ES-I3 (cell line): ENCODE measurements around the gene RAB13.
"Not testable (repeated sequence)": the region's sequence is repeated elsewhere in the genome, so short reads cannot be mapped to it uniquely, and the experiment has no call there.

Experiments used
- H3K36me3 ChIP-seq: 2 replicates; pipeline ENCODE4 v1.6.1; 2013; ENCODE audit warnings: mild to moderate bottlenecking, low read length, control low read depth, moderate library complexity; ENCODE audit not compliant: insufficient read depth
- H3K4me1 ChIP-seq: 2 replicates; pipeline ENCODE4 v1.6.1; 2013; ENCODE audit warnings: mild to moderate bottlenecking, control low read depth, low read length; ENCODE audit not compliant: insufficient read depth
- H3K9ac ChIP-seq: 2 replicates; pipeline ENCODE4 v1.6.1; 2013; ENCODE audit warnings: low read depth, mild to moderate bottlenecking, low read length, moderate library complexity
- H3K9me3 ChIP-seq: 2 replicates; pipeline ENCODE4 v1.6.1; 2013; ENCODE audit warnings: mild to moderate bottlenecking, low read length, moderate library complexity; ENCODE audit not compliant: control insufficient read depth, insufficient read depth

RAB13 gene

GRCh38 chr1:153985941-153986761, at the start of gene RAB13:
RAB13 (minus strand) TSS chr1:153986339; CDS start chr1:153986236, 103 bp downstream.
- no peaks in the 10 kb centered on the region for H3K9me3 ChIP-seq

GRCh38 chr1:154033697-154034096, 47.6 kb upstream of the RAB13 start:
- not testable (repeated sequence) for H3K36me3 ChIP-seq, H3K4me1 ChIP-seq, H3K9ac ChIP-seq, H3K9me3 ChIP-seq

More at GRCh38 chr1:153985941-153986761, at the start of gene RAB13:
- H3K9ac ChIP-seq = peak within 1 kb of the TSS; percentile 81
- H3K36me3 ChIP-seq = peaks cover 8% of the 10 kb centered on the region
- H3K4me1 ChIP-seq = peaks cover 11% of the 10 kb centered on the region

DNA sequence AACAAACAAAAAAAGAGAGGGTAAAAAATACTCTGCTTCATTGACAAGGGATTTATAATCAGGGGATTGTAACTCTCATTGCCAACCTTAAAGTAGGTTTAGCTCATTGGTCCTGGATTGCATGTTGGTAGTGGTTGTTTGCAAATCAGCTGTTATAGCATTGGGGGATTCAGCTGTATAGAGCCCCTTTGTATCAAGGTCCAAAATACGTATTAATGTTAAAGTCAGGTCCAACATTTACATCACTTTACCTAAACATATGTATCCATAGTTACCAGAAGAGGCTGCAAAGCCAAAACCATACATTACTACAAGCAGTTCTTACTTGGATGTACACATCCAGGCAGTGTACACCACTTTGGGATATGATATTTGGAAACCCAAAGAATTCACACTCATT, 33.8 kb upstream of the RAB13 start:
- no peaks in the 10 kb centered on the region for H3K36me3 ChIP-seq
- no peaks in the 10 kb centered on the region for H3K9me3 ChIP-seq
- H3K9ac ChIP-seq = no peak overlapping the region
- no peaks in the 10 kb centered on the region for H3K4me1 ChIP-seq

DNA sequence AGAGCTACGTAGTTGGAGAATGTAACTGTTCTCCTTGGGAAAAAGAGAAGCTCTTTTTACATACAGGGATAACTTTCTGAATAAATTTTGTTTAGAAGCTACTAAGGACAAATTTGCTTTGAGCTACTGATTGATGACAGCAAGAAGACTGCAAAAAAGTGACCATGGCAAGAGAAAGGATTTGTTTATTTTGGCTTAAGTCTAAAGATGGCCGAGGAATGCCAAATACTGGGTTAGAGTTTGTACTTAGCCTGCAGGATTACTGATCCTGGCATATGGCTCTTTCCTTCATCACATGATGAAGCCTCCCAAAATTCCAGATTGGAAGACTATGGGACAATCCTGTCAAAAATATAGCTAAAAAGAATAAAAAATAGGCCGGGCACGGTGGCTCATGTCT, 33.1 kb upstream of the RAB13 start:
- no peaks in the 10 kb centered on the region for H3K9me3 ChIP-seq
- H3K9ac ChIP-seq = no peak overlapping the region
- no peaks in the 10 kb centered on the region for H3K4me1 ChIP-seq
- no peaks in the 10 kb centered on the region for H3K36me3 ChIP-seq

- no peaks in the 10 kb centered on the region for H3K4me1 ChIP-seq
- H3K36me3 ChIP-seq = no peaks in the 10 kb centered on the region
- no peaks in the 10 kb centered on the region for H3K9me3 ChIP-seq
- H3K9ac ChIP-seq = no peak overlapping the region
Observed at GRCh38 chr1:154014154-154014907, 28.2 kb upstream of the RAB13 start.

GRCh38 chr1:154012543-154012942, 26.4 kb upstream of the RAB13 start:
- H3K9me3 ChIP-seq, H3K9ac ChIP-seq: not testable (repeated sequence)

DNA sequence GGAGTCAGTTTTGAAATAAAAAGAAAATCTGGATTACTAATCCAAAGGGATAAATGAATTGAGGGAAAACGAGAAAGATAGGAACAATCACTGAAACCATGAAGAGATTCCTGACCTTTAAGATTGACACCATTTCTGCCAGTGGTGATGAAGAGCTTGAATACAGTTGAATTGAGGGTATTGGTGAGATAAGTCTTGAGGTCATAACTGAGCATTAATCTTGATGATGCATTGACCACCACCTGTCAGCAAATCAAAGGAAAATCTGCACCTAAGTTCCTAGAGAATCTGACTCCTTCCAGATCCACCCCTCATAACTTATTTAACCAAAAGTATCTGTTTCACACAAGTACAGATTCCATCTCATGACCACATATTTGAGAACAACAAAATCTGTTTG, 26.0 kb upstream of the RAB13 start:
- H3K4me1 ChIP-seq = no peaks in the 10 kb centered on the region
- no peak overlapping the region for H3K9ac ChIP-seq
- no peaks in the 10 kb centered on the region for H3K9me3 ChIP-seq
- H3K36me3 ChIP-seq = no peaks in the 10 kb centered on the region

More at GRCh38 chr1:154012543-154012942, 26.4 kb upstream of the RAB13 start:
- not testable (repeated sequence) for H3K4me1 ChIP-seq, H3K36me3 ChIP-seq

DNA sequence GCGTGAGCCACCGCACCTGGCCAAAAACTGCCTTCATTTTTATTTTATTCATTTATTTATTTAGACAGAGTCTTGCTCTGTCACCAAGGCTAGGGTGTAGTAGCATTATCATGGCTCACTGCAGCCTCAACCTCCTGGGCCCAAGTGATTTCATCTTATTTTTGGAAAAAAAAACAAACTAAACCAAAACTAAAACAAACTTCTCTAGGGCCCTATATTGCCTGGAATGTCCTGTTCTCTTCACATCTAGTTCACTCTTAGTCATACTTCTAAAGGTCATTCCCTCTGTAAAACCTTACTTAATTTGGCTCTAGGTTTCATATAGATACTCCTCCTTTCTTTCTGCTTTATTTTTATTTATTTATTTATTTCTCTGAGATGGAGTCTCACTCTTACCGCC, 20.0 kb upstream of the RAB13 start:
- H3K4me1 ChIP-seq = no peaks in the 10 kb centered on the region
- no peaks in the 10 kb centered on the region for H3K36me3 ChIP-seq
- H3K9me3 ChIP-seq = no peaks in the 10 kb centered on the region
- no peak overlapping the region for H3K9ac ChIP-seq

DNA sequence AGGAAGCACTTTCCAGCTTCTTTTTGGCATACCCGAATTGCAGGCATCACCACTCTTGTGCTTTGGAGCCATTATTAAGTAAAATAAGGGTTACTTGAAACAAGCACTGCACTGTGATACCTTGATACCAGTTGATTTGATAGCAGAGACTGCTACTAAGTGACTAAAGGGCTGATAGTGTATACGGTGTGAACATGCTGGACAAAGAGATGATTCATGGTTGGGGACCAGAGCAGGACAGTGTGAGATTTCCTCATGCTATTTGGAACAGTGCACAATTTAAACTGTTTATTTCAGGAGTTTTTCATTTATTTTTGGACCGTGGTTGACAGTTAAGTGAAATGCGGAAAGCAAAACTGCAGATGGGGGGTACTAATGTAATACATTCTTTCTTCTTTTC, 14.3 kb upstream of the RAB13 start:
- no peak overlapping the region for H3K9ac ChIP-seq
- H3K9me3 ChIP-seq = no peaks in the 10 kb centered on the region
- no peaks in the 10 kb centered on the region for H3K4me1 ChIP-seq
- no peaks in the 10 kb centered on the region for H3K36me3 ChIP-seq

DNA sequence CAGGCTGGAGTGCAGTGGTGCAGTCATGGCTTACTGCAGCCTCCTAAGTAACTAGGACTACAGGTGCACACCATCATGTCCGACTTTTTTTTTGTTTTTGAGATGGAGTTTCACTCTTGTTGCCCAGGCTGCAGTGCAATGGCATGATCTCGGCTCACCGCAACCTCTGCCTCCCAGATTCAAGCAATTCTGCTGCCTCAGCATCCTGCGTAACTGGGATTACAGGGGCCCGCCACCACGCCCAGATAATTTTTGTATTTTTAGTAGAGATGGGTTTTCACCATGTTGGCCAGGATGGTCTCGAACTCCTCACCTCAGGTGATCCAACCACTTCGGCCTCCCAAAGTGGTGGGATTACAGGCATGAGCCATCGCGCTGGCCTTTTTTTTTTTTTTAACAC, 10.7 kb upstream of the RAB13 start:
- H3K9me3 ChIP-seq, H3K4me1 ChIP-seq, H3K9ac ChIP-seq: not testable (repeated sequence)
- H3K36me3 ChIP-seq = peaks cover 14% of the 10 kb centered on the region

DNA sequence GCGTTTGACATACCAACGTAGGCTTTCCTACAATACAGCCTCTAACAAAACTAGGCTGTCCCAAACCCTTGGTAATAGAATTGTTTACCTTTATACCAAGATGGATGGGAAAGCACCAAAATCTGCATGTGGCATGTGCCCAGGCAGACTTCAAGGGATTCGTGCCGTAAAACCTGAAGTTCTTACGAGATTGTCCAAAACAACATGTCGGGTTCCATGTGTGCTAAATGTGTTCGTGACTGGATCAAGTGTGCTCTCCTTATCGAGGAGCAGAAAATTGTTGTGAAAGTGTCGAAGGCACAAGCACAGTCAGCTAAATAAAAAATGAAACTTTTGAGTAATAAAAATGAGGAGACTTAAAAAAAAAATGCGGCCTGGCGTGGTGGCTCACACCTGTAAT, 9.5 kb upstream of the RAB13 start:
- no peaks in the 10 kb centered on the region for H3K9me3 ChIP-seq
- H3K4me1 ChIP-seq = peaks cover 5% of the 10 kb centered on the region; the same call in 1 of the 2 replicates
- peaks cover 24% of the 10 kb centered on the region for H3K36me3 ChIP-seq
- H3K9ac ChIP-seq = no peak overlapping the region

DNA sequence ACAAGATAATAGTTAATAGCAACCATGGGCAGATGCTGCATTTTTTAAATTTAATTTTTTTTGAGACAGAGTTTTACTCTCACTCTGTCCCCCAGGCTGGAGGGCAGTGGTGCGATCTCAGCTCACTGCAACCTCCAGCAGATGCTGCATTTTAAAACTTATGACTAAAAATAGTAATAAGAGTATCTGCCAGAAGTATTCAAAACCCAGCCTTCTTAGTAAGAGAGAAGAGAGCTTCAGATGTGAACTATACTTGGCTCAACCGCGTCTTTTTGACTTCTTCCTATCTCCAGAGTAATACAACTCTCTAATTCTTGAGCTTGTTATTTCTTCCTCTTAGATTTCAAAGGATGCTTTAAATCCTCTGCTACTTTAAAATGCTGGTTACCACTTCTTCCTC, 9.1 kb upstream of the RAB13 start:
- Histone ChIP-seq H3K36me3 (peaks cover 24% of the 10 kb centered on the region), H3K9me3 (no peaks in the 10 kb centered on the region), H3K9ac (no peak overlapping the region), H3K4me1 (peaks cover 5% of the 10 kb centered on the region; the same call in 1 of the 2 replicates)

- Histone ChIP-seq H3K36me3 (peaks cover 24% of the 10 kb centered on the region), H3K9ac (peak overlapping the region; percentile 92), H3K4me1 (peaks cover 5% of the 10 kb centered on the region; the same call in 1 of the 2 replicates)
Observed at GRCh38 chr1:153991806-153992205, 5.7 kb upstream of the RAB13 start.

DNA sequence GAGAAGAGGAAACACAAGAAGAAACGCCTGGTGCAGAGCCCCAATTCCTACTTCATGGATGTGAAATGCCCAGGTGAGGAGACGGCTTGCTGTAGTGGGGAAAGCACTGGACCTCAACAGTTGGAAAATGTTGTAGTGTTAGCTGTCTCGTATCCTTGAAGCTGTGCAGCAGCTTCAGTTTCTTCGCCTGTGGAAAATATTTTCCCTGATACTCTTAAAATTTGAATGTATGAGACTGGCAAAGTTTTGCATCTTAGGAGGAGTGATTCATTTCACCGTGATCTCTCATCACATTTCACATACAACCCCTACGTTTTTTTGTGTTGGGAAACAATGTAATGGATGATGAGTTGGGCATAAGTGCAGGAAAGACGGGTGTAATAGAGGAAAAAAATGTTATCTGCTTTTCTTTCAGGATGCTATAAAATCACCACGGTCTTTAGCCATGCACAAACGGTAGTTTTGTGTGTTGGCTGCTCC, 5.1 kb upstream of the RAB13 start:
- H3K36me3 ChIP-seq = peaks cover 24% of the 10 kb centered on the region
- H3K9me3 ChIP-seq = no peaks in the 10 kb centered on the region
- H3K4me1 ChIP-seq = peaks cover 5% of the 10 kb centered on the region; the same call in 1 of the 2 replicates
- peak overlapping the region; percentile 92 for H3K9ac ChIP-seq

More at GRCh38 chr1:153991806-153992205, 5.7 kb upstream of the RAB13 start:
- H3K9me3 ChIP-seq = no peaks in the 10 kb centered on the region
